NCI-H526 (cell line): ENCODE measurements around the gene RGPD4.

Experiments used
- DNase-seq, 2 experiments: peaks; one replicate each; lab custom pipeline; 2025; lab: John Stamatoyannopoulos, UW

Gene RGPD4

GRCh38 chr2:107927034-107927534, 100.4 kb downstream of the RGPD4 start:
- DNase-seq, result no peak

GRCh38 chr2:107931412-107931811, 104.7 kb downstream of the RGPD4 start:
- no peak for DNase-seq

- no peak for DNase-seq
These were observed 105.8 kb downstream of the RGPD4 start for GRCh38 chr2:107932488-107932887.

GRCh38 chr2:107932979-107933378, 106.3 kb downstream of the RGPD4 start:
- DNase-seq, result no peak

GRCh38 chr2:107936433-107937359, 110.0 kb downstream of the RGPD4 start:
- DNase-seq, result peak; percentile 18 to 20
